Glutamatergic neuron (in vitro differentiated cells): ENCODE measurements around the gene ALDH1B1. TPM values are rescaled to one million over a fixed set of nuclear protein-coding genes. Genes with fewer than 3 reads are reported as not detected.

Source experiments
- DNase-seq: peaks from one replicate; pipeline ENCODE4 v3.0.0; 2022
- H3K27ac Mint-ChIP-seq: one replicate; pipeline ENCODE4 v1.8.0; 2020; ENCODE audit warnings: mild to moderate bottlenecking, mixed read lengths, inconsistent platforms; ENCODE audit not compliant: unreplicated experiment
- H3K27me3 Mint-ChIP-seq: one replicate; pipeline ENCODE4 v1.8.0; 2020; ENCODE audit warnings: mild to moderate bottlenecking, moderate library complexity, mixed read lengths, inconsistent platforms; ENCODE audit not compliant: unreplicated experiment
- H3K36me3 Mint-ChIP-seq: one replicate; pipeline ENCODE4 v1.8.0; 2020; ENCODE audit warnings: mild to moderate bottlenecking, mixed read lengths, inconsistent platforms; ENCODE audit not compliant: unreplicated experiment
- H3K4me1 Mint-ChIP-seq: one replicate; pipeline ENCODE4 v1.8.0; 2020; ENCODE audit warnings: mild to moderate bottlenecking, low read depth, mixed read lengths, inconsistent platforms; ENCODE audit not compliant: unreplicated experiment
- H3K4me3 Mint-ChIP-seq: one replicate; pipeline ENCODE4 v1.8.0; 2020; ENCODE audit warnings: mild to moderate bottlenecking, mixed read lengths, inconsistent platforms; ENCODE audit not compliant: unreplicated experiment
- H3K9me3 Mint-ChIP-seq: one replicate; pipeline ENCODE4 v1.8.0; 2020; ENCODE audit warnings: mild to moderate bottlenecking, moderate library complexity, mixed read lengths, inconsistent platforms; ENCODE audit not compliant: unreplicated experiment
- CTCF ChIP-seq: fragments of 200-600 bp; sonication (generic); IDR thresholded peaks from one replicate; pipeline ENCODE4 v1.5.0; 2021; ENCODE audit not compliant: partially characterized antibody, unreplicated experiment
- total RNA-seq: library from RNA; stranded (reverse); fragmentation: NEBNext Ultra II Directional; extraction: Animal tissue kit (Norgen Biotek cat#: 25700); gene quantifications from one replicate; pipeline ENCODE4 v1.2.1, GENCODE V29; 2021; ENCODE audit not compliant: unreplicated experiment

Gene ALDH1B1
- total RNA-seq, 1 donor from 2014 or later = 15.3 TPM

DNA sequence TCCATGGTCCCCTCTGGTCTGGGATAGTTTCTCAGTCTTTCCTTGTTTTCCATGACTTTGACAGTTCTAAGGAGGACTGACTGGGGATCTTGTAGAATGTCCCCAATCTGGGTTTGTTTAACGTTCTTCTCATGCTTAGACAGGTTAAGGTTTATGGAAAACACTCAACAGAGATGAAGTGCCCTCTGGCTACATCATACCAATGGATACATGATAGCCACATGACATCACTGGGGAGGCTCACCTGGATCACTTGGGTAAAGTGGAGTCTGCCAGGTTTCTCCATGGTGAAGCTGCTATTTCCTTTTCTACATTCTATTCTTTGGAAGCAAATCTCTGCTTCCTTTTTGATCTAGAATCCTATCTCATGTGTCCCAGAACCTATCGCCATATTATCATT is 23.8 kb upstream of the ALDH1B1 start:
- H3K4me3 Mint-ChIP-seq = no peak overlapping the region
- no peaks in the 10 kb centered on the region for H3K36me3 Mint-ChIP-seq
- no peak for TF ChIP-seq CTCF
- no peak for DNase-seq
- no peaks in the 10 kb centered on the region for H3K4me1 Mint-ChIP-seq
- no peaks in the 10 kb centered on the region for H3K27me3 Mint-ChIP-seq
- H3K27ac Mint-ChIP-seq = no peak overlapping the region
- no peaks in the 10 kb centered on the region for H3K9me3 Mint-ChIP-seq

GRCh38 chr9:38370176-38370575 is 22.3 kb upstream of the ALDH1B1 start:
- no peak for DNase-seq
- Mint-ChIP-seq H3K9me3 (no peaks in the 10 kb centered on the region), H3K27me3 (no peaks in the 10 kb centered on the region), H3K27ac (no peak overlapping the region), H3K4me3 (no peak overlapping the region), H3K36me3 (no peaks in the 10 kb centered on the region), H3K4me1 (peaks cover 4% of the 10 kb centered on the region)
- no peak for TF ChIP-seq CTCF

DNA sequence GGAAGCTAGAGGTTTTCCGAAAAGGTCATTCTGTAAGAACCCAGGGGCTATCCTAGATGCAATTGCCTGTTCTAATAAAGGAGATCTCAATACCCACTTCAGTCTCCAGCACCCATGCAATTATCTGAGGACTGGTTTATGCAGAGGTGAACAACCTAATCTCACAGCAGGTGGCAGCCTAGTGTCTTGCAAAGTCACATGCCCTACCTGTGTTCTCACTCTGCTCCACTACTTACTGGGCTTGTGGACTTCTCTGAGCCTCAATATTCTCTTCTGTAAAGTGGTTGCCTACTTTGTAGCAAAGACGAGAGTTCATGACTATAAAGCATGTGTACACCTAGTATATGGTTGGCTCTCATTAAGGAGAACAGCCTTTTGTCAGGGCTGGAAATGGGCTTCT is 21.0 kb upstream of the ALDH1B1 start:
- Mint-ChIP-seq H3K27me3 (no peaks in the 10 kb centered on the region), H3K4me1 (peaks cover 13% of the 10 kb centered on the region), H3K4me3 (no peak overlapping the region), H3K36me3 (no peaks in the 10 kb centered on the region), H3K9me3 (no peaks in the 10 kb centered on the region), H3K27ac (no peak overlapping the region)
- no peak for DNase-seq
- TF ChIP-seq CTCF = no peak

- no peak overlapping the region for H3K4me3 Mint-ChIP-seq
- no peak overlapping the region for H3K27ac Mint-ChIP-seq
- peaks cover 15% of the 10 kb centered on the region for H3K4me1 Mint-ChIP-seq
- TF ChIP-seq CTCF = no peak
- H3K9me3 Mint-ChIP-seq = no peaks in the 10 kb centered on the region
- H3K36me3 Mint-ChIP-seq = peaks cover 1% of the 10 kb centered on the region
- H3K27me3 Mint-ChIP-seq = no peaks in the 10 kb centered on the region
- DNase-seq = no peak
These were observed 19.5 kb upstream of the ALDH1B1 start for GRCh38 chr9:38372762-38373619.

- no peak for TF ChIP-seq CTCF
- Mint-ChIP-seq H3K27ac (no peak overlapping the region), H3K4me3 (no peak overlapping the region)
These were observed 18.8 kb upstream of the ALDH1B1 start for GRCh38 chr9:38373679-38374078.

More at GRCh38 chr9:38373679-38374078, 18.8 kb upstream of the ALDH1B1 start:
- no peak for DNase-seq
- peaks cover 15% of the 10 kb centered on the region for H3K4me1 Mint-ChIP-seq
- H3K27me3 Mint-ChIP-seq = no peaks in the 10 kb centered on the region
- no peaks in the 10 kb centered on the region for H3K9me3 Mint-ChIP-seq
- peaks cover 4% of the 10 kb centered on the region for H3K36me3 Mint-ChIP-seq
